Measurements from ENCODE around the gene MACROH2A2. TPM values are rescaled to one million over a fixed set of nuclear protein-coding genes. Genes with fewer than 3 reads are reported as not detected.

The MACROH2A2 gene
- total RNA-seq, 1 donor from 2014 or later = 15.5 TPM

GRCh38 chr10:70085975-70086613 is 33.4 kb downstream of the MACROH2A2 start:
- intact Hi-C loops (cut with DNase I) = no loop called here
- no peaks in the 10 kb centered on the region for H3K27me3 ChIP-seq
- no peak overlapping the region for H3K27ac ChIP-seq
- TF ChIP-seq POLR2AphosphoS5 (IDR thresholded peaks at IDR 0.05; ENCODE audit: insufficient read depth in 1 of 2, low read depth in 1 of 2) (no peak), CTCF (IDR thresholded peaks at IDR 0.05) (no peak), POLR2A (IDR thresholded peaks at IDR 0.05) (no peak)
- no peaks in the 10 kb centered on the region for H3K9me3 ChIP-seq
- no peaks in the 10 kb centered on the region for H3K4me1 ChIP-seq
- H3K4me3 ChIP-seq = no peak overlapping the region
- DNase-seq (ENCODE audit: extremely low spot score in 2 of 2) = no peak
- H3K36me3 ChIP-seq = peaks cover 0 to 4% of the 10 kb centered on the region in 2 donors

- TF ChIP-seq POLR2AphosphoS5 (IDR thresholded peaks at IDR 0.05; ENCODE audit: insufficient read depth in 1 of 2, low read depth in 1 of 2) (no peak), POLR2A (IDR thresholded peaks at IDR 0.05) (no peak), CTCF (IDR thresholded peaks at IDR 0.05) (no peak)
- intact Hi-C loops (cut with DNase I) = no loop called here
- H3K4me1 ChIP-seq = no peaks in the 10 kb centered on the region
- no peaks in the 10 kb centered on the region for H3K27me3 ChIP-seq
- DNase-seq (ENCODE audit: extremely low spot score in 2 of 2) = no peak
- H3K36me3 ChIP-seq = peaks cover 0 to 14% of the 10 kb centered on the region in 2 donors
- no peak overlapping the region for H3K4me3 ChIP-seq
- H3K27ac ChIP-seq = no peak overlapping the region
- H3K9me3 ChIP-seq = no peaks in the 10 kb centered on the region
Observed at GRCh38 chr10:70087616-70088307, 35.1 kb downstream of the MACROH2A2 start.

- DNase-seq (ENCODE audit: extremely low spot score in 2 of 2) = no peak
- Histone ChIP-seq H3K4me1 (no peaks in the 10 kb centered on the region), H3K27ac (no peak overlapping the region), H3K9me3 (no peaks in the 10 kb centered on the region), H3K36me3 (peaks cover 0 to 18% of the 10 kb centered on the region in 2 donors), H3K4me3 (no peak overlapping the region), H3K27me3 (no peaks in the 10 kb centered on the region)
- TF ChIP-seq CTCF (IDR thresholded peaks at IDR 0.05) (no peak), POLR2AphosphoS5 (IDR thresholded peaks at IDR 0.05; ENCODE audit: insufficient read depth in 1 of 2, low read depth in 1 of 2) (no peak), POLR2A (IDR thresholded peaks at IDR 0.05) (no peak)
- intact Hi-C loops (cut with DNase I) = no loop called here
Observed at GRCh38 chr10:70088308-70088698, 35.7 kb downstream of the MACROH2A2 start.

- TF ChIP-seq POLR2AphosphoS5 (IDR thresholded peaks at IDR 0.05; ENCODE audit: insufficient read depth in 1 of 2, low read depth in 1 of 2) (no peak), CTCF (IDR thresholded peaks at IDR 0.05) (no peak), POLR2A (IDR thresholded peaks at IDR 0.05) (no peak)
Observed at GRCh38 chr10:70090013-70090412, 37.4 kb downstream of the MACROH2A2 start.

GRCh38 chr10:70090951-70091350 is 38.3 kb downstream of the MACROH2A2 start:
- intact Hi-C loops (cut with DNase I) = no loop called here
- Histone ChIP-seq H3K36me3 (peaks cover 0 to 28% of the 10 kb centered on the region in 2 donors), H3K9me3 (no peaks in the 10 kb centered on the region), H3K4me1 (no peaks in the 10 kb centered on the region), H3K4me3 (no peak overlapping the region), H3K27me3 (no peaks in the 10 kb centered on the region), H3K27ac (no peak overlapping the region)
- TF ChIP-seq POLR2AphosphoS5 (IDR thresholded peaks at IDR 0.05; ENCODE audit: insufficient read depth in 1 of 2, low read depth in 1 of 2) = no peak
- no peak for DNase-seq (ENCODE audit: extremely low spot score in 2 of 2)

More at GRCh38 chr10:70090013-70090412, 37.4 kb downstream of the MACROH2A2 start:
- no peak overlapping the region for H3K4me3 ChIP-seq
- no peak overlapping the region for H3K27ac ChIP-seq
- H3K36me3 ChIP-seq = peaks cover 0 to 22% of the 10 kb centered on the region in 2 donors
- intact Hi-C loops (cut with DNase I) = no loop called here
- no peaks in the 10 kb centered on the region for H3K4me1 ChIP-seq
- H3K9me3 ChIP-seq = no peaks in the 10 kb centered on the region
- DNase-seq (ENCODE audit: extremely low spot score in 2 of 2) = no peak
- H3K27me3 ChIP-seq = no peaks in the 10 kb centered on the region
